ENCODE measurements around the gene SLC35G6.
"Not testable (repeated sequence)": the region's sequence is repeated elsewhere in the genome, so short reads cannot be mapped to it uniquely, and the experiment has no call there.

SLC35G6 gene

GRCh38 chr17:7460850-7461660 is 20.2 kb upstream of the SLC35G6 start:
- DNase-seq = no peak

DNA sequence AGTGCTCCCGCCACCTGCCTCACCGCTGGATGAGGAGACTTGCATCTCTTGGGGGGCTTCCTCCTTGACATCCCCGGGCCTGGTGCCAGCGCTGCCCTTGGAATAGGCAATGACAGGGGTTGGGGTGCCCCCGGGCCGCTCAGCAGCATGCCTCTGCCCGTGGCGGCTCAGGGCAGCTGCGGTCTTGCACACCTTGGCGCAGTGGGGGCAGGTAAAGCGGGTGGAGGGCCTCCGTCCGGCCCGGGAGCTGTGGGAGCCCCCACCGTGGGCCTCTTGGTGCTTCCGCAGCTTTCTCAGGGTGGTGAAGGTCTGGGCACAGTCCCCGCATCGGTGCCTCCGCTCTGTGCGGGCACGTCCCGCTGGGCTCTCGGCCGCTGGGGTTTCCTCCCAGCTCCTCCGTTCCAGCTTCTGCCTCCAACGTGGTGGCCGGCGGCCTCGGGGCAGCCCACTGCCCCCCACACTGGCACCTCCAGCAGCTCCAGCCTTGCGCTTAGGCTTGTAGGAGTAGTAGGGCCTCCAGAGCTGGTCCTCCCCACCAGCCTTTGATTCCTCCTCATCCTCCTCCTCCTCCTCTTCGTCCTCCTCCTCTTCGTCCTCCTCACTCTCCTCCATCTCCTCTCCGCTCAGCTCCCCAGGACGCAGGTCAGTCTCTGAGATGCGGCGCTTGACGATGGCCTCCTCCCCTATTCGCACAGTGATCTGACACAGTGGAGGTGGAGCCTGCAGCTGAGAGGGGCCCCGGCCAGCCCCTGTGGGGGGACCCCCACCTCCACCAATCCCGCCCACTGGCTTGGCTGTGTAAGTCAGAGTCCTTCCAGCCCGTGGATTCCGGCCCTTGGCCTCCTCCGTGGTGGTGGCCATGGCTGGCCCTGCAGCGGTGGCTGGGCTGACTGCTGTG is 18.5 kb upstream of the SLC35G6 start:
- DNase-seq = no peak

- DNase-seq = no peak
These were observed 17.8 kb upstream of the SLC35G6 start for GRCh38 chr17:7463372-7463846.

DNA sequence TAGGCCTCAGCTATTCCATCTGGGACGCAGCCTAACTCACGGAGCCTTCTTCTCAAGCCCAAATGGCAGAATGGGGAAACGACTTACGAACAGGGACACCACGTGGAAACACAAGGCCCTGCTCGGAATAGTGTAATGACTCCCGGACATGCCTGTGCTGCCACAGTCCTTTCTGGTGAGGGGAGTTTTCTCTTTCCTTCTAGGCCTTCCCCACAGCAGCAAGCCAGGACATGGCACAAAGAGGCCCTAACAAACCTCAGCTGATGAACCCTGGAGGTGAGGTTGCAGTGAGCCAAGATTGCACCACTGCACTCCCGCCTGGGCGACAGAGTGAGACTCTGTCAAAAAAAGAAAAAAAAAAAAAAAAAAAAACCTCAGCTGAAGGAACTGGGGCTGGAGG is 17.2 kb upstream of the SLC35G6 start:
- no peak for DNase-seq

DNA sequence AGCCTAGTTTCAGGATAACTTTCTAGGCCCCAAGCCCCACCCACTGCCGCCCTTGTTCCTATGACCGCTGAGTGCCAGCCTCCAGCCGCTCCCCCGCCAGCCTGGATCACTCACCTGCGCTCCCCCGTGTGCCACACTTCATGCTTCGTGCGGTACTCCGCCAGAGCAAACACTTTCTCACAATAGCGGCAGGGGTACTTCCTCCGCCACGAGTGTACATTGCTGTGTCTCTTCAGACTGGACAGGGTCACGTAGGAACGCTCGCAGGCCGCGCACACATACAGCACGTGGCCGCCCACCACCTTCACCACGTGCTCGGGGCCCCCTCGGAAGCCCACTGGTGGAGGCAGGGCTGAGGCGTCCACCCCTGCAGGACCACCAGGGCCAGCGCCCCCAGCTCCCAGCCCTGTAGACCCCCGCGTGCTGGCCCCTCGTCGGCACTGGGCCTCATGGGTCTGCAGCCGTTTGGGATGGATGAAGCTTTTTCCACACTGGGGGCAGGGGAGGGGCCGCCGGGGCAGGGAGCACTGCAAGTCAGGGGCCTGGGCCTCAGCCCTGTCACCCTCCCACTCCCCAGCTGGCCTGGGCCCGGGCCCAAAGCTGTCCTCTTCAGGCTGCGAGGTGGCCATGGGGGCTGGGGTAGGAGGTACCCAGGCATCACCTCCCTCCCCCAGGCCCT is 15.5 kb upstream of the SLC35G6 start:
- DNase-seq = no peak

DNA sequence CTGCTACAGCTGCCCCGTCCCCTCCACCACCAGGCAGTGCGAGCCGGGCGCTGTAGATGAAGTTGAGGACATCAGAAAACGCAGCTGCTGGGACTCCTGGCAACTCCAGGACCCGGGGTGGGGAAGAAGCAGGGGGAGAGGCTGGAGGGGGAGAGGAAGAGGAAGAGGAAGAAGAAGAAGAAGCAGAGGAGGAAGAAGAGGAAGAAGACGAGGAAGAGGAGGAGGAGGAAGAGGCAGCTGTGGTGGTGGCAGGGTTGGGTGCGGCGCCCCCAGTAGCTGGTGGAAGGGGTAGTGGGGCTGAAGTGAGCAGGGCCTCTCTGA is 15.0 kb upstream of the SLC35G6 start:
- DNase-seq = no peak

- DNase-seq = peak; percentile 6 to 9
These were observed 14.5 kb upstream of the SLC35G6 start for GRCh38 chr17:7466639-7467341.

DNA sequence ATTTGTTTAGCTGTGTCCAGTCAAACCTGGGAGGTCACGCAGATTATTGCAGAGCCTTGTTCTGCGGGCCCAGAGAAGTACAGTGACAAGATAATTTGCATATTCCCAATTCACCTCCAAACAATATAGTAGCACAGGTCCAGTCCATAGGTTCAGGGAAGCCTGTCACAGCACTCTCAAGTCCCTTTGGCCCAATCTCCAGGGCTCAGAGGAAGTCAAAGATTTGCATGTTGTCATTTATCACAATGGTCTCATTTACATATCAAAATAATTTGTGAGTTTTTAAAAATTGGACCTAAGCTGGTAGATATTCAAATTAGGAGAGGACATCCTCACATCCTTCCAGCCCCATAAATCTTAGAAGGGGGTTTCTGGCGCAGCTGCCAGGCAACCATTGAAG is 13.7 kb upstream of the SLC35G6 start:
- DNase-seq = no peak

DNA sequence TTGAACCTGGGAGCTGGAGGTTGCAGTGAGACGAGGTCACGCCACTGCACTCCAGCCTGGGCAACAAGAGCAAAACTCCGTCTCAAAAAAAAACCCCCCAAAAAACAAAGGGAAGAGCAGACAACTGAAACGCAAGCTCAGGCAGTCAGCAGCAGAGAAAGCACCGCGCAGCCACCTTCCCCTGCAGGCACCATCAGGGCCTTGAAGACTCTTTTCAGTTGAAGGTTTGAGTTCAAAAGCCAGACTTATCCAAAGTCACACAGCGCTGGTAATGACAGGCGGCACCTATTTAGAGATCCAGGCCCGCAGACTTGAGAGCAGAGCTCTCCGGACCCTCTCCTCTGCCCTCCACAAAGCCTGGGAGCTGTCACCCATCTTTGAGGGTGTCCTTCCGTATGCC is 13.0 kb upstream of the SLC35G6 start:
- no peak for DNase-seq

GRCh38 chr17:7468804-7469389 is 12.3 kb upstream of the SLC35G6 start:
- no peak for DNase-seq

DNA sequence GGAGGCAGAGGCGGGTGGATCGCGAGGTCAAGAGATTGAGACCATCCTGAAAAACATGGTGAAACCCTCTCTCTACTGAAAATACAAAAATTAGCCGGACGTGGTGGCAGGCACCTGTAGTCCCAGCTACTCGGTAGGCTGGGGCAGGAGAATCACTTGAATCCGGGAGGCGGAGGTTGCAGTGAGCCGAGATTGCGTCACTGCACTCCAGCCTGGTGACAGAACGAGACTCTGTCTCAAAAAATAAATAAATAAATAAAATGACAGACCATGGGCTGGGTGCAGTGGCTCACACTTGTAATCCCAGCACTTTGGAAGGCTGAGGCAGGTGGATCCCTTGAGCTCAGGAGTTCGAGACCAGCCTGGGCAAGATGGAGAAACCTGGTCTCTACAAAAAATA is 11.4 kb upstream of the SLC35G6 start:
- not testable (repeated sequence) for DNase-seq

- not testable (repeated sequence) for DNase-seq
These were observed 10.7 kb upstream of the SLC35G6 start for GRCh38 chr17:7470457-7470973.

GRCh38 chr17:7471729-7472128 is 9.5 kb upstream of the SLC35G6 start:
- no peak for DNase-seq

GRCh38 chr17:7474767-7475166 is 6.5 kb upstream of the SLC35G6 start:
- DNase-seq = not testable (repeated sequence)

DNA sequence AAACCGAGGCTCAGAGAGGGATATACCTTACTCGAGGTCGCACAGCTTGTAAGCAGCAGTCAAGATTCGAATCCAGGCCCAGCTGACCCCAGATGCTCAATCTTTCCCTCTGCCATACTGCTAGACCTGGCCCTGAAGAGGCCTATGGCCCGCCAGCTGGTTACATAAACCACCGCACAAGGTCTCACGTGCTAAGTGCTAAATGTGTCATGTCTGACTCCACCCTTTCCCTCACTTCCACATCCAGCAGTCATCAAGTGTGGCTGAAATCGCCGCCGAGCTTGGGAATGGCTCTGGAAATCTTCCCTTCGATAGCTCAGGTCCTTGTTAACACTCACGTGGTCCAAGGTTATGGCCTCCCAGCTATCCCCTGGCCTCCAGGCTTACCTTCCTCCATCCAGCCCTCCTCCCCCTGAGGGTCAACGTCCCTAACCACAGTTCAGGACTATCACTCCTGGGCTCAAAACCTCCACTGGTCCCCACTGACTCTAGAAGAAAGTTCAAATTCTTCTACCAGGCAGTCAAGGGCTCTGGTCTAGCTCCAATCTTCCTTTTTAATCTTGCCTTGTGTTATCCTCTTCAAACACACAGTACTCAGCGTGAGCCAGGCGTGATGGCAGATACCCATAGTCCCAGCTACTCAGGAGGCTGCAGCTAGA is 5.4 kb upstream of the SLC35G6 start:
- DNase-seq = no peak

GRCh38 chr17:7476494-7476893 is 4.8 kb upstream of the SLC35G6 start:
- DNase-seq = no peak

- no peak for DNase-seq
These were observed 4.3 kb upstream of the SLC35G6 start for GRCh38 chr17:7476951-7477350.

DNA sequence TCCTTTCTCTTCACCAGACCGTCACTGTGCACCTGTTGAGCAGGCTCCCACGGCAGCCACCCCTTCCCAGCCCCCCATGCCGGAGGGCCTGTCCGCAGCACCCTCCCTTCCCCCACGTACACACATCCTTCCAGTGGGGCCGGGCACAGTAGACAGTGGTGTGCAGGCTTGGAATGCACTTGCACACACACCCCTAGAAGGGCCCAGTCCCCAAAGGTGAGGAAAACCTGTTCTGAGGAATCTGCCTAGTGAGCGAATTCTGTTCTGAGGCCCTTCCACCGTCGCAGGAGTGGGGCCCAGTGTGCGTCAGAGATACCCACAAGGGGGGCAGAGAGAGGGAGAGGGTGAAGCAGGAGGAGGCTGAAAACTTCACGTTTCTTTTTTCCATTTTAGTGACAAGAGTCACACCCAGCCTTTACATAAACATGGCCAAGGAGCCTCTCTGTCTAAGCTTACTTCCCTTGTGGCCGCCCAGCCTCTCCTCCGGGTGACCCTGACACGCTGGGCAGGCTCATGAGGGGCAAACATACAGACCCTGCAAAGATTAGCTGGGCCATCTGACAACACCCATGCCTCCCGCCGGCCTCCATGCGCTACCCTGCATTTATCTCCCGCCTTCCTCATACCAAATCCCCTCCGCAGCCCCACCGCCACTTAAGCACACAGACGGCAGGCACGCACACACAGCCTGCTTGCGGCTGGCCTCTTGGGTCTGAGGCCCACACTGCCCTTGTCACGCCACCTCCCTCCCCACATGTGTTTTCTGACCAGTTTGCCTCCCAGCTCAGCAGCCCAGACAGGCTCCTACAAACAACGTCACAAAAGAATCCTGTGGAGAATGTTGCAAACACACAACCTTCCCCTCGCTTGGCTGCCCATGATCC is 3.6 kb upstream of the SLC35G6 start:
- DNase-seq = no peak

- DNase-seq = peak in 1 of 2 experiments; percentile 4
These were observed 2.7 kb upstream of the SLC35G6 start for GRCh38 chr17:7478276-7479212.
